Neuronal stem cell (in vitro differentiated cells): ENCODE results near the gene DIP2C.
A peak's percentile ranks its signal among the peaks of the same experiment; 100 is the strongest.

Experiments
- DNase-seq: peaks from one replicate; pipeline ENCODE4 v3.0.0-alpha.2; 2013; ENCODE audit warnings: low spot score
- H2AFZ ChIP-seq: one replicate; pipeline ENCODE4 v1.6.1; 2013; ENCODE audit warnings: mild to moderate bottlenecking, low read length, inconsistent platforms
- H2AK5ac ChIP-seq: 2 replicates; pipeline ENCODE4 v1.6.1; 2013; ENCODE audit warnings: low read depth, mild to moderate bottlenecking, inconsistent platforms, low read length, moderate library complexity, mixed read lengths
- H2BK120ac ChIP-seq: 2 replicates; pipeline ENCODE4 v1.6.1; 2013; ENCODE audit warnings: low read depth, mild to moderate bottlenecking, inconsistent platforms, low read length, moderate library complexity, mixed read lengths
- H2BK12ac ChIP-seq: one replicate; pipeline ENCODE4 v1.6.1; 2013; ENCODE audit warnings: low read length, inconsistent platforms
- H2BK15ac ChIP-seq: 2 replicates; pipeline ENCODE4 v1.6.1; 2013; ENCODE audit warnings: mild to moderate bottlenecking, low read length, inconsistent platforms, mixed read lengths
- H2BK5ac ChIP-seq: one replicate; pipeline ENCODE4 v1.6.1; 2013; ENCODE audit warnings: inconsistent platforms, mild to moderate bottlenecking, low read length, moderate library complexity
- H3K14ac ChIP-seq: one replicate; pipeline ENCODE4 v1.6.1; 2013; ENCODE audit warnings: low read length, inconsistent platforms
- H3K18ac ChIP-seq: 2 replicates; pipeline ENCODE4 v1.6.1; 2013; ENCODE audit warnings: low read length, inconsistent platforms
- H3K23ac ChIP-seq: 2 replicates; pipeline ENCODE4 v1.6.1; 2013; ENCODE audit warnings: low read depth, mild to moderate bottlenecking, mixed read lengths, low read length, inconsistent platforms; ENCODE audit not compliant: poor library complexity
- H3K27ac ChIP-seq: replicated peaks from 3 replicates; pipeline ENCODE4 v1.5.1; 2013; ENCODE audit warnings: low read length, inconsistent platforms
- H3K27me3 ChIP-seq, 3 experiments: 2 replicates each; pipeline ENCODE4 v1.6.1; 2013; ENCODE audit warnings: low read length in 3 of 3, mild to moderate bottlenecking in 2 of 3, inconsistent platforms in 1 of 3, low read depth in 1 of 3, mixed read lengths in 1 of 3, moderate library complexity in 1 of 3; ENCODE audit not compliant: control insufficient read depth in 3 of 3, insufficient read depth in 3 of 3
- H3K36me3 ChIP-seq, 2 donors: replicated peaks in 1 of 2; 2 replicates each; pipeline ENCODE4 v1.6.1; 2013; ENCODE audit warnings: low read length in 2 of 2; ENCODE audit not compliant: control insufficient read depth in 2 of 2, insufficient read depth in 2 of 2
- H3K4ac ChIP-seq: 2 replicates; pipeline ENCODE4 v1.6.1; 2013; ENCODE audit warnings: inconsistent platforms, mild to moderate bottlenecking, low read length, moderate library complexity
- H3K4me1 ChIP-seq, 2 donors: 1 replicate in 1 of 2; 2 replicates in 1 of 2; pipeline ENCODE4 v1.6.1; 2013; ENCODE audit warnings: low read length in 2 of 2, low read depth in 1 of 2; ENCODE audit not compliant: control insufficient read depth in 2 of 2, insufficient read depth in 1 of 2
- H3K4me2 ChIP-seq: one replicate; pipeline ENCODE4 v1.6.1; 2013; ENCODE audit warnings: mild to moderate bottlenecking, low read length, inconsistent platforms; ENCODE audit not compliant: insufficient read depth, poor library complexity, severe bottlenecking
- H3K4me3 ChIP-seq, 2 donors: 2 replicates each; pipeline ENCODE4 v1.5.1; 2013; ENCODE audit warnings: low read length in 2 of 2, mild to moderate bottlenecking in 2 of 2, inconsistent platforms in 1 of 2, moderate library complexity in 1 of 2
- H3K79me1 ChIP-seq: one replicate; pipeline ENCODE4 v1.6.1; 2013; ENCODE audit warnings: low read depth, mild to moderate bottlenecking, inconsistent platforms, low read length, moderate library complexity
- H3K9ac ChIP-seq: one replicate; pipeline ENCODE4 v1.6.1; 2013; ENCODE audit warnings: mild to moderate bottlenecking, low read depth, low read length, inconsistent platforms; ENCODE audit not compliant: poor library complexity
- H3K9me3 ChIP-seq, 2 donors: replicated peaks in 1 of 2; 2 replicates each; pipeline versions ENCODE3 to v1.6.1; 2013; ENCODE audit warnings: low read length in 2 of 2, mild to moderate bottlenecking in 2 of 2, inconsistent platforms in 1 of 2, low read depth in 1 of 2, mixed read lengths in 1 of 2, moderate library complexity in 1 of 2; ENCODE audit not compliant: control insufficient read depth in 2 of 2, insufficient read depth in 1 of 2
- H4K8ac ChIP-seq: one replicate; pipeline ENCODE4 v1.6.1; 2013; ENCODE audit warnings: low read depth, mild to moderate bottlenecking, inconsistent platforms, low read length, moderate library complexity
- H4K91ac ChIP-seq: one replicate; pipeline ENCODE4 v1.6.1; 2013; ENCODE audit warnings: low read length, low read depth, mild to moderate bottlenecking, inconsistent platforms; ENCODE audit not compliant: poor library complexity
- WGBS, 2 donors: extraction: QIAGEN DNeasy Blood & Tissue Kit; methylation state at CpG; one replicate each; pipeline ENCODE4 v1.1.7; 2013; ENCODE audit warnings: missing lambda C conversion rate in 2 of 2, mixed read lengths in 1 of 2; ENCODE audit not compliant: insufficient read length in 2 of 2, insufficient replicate concordance in 1 of 2; ENCODE audit errors: extremely low coverage in 2 of 2; 5-methylcytosine and 5-hydroxymethylcytosine counted together

The DIP2C gene

GRCh38 chr10:278707-279106, 410.8 kb downstream of the DIP2C start:
- Histone ChIP-seq H3K23ac (no peak overlapping the region), H3K4me1 (no peaks in the 10 kb centered on the region), H2BK15ac (no peak overlapping the region), H2BK12ac (no peak overlapping the region), H4K91ac (no peak overlapping the region), H3K79me1 (no peaks in the 10 kb centered on the region), H2BK120ac (no peak overlapping the region), H3K9me3 (no peaks in the 10 kb centered on the region), H3K27ac (no peak overlapping the region), H3K9ac (no peak overlapping the region), H2BK5ac (no peak overlapping the region), H3K36me3 (peaks cover 24 to 91% of the 10 kb centered on the region in 2 donors), H4K8ac (no peak overlapping the region), H3K18ac (no peak overlapping the region), H3K4me2 (no peak overlapping the region), H2AFZ (no peak overlapping the region), H2AK5ac (no peak overlapping the region), H3K27me3 (no peaks in the 10 kb centered on the region), H3K4ac (no peak overlapping the region), H3K14ac (no peak overlapping the region), H3K4me3 (no peak overlapping the region)
- no CpG with 5 or more reads among the region's 5 CpGs for WGBS, 2 donors
- DNase-seq, result no peak

- Histone ChIP-seq H2BK12ac (no peak overlapping the region), H3K27ac (no peak overlapping the region), H3K4ac (no peak overlapping the region), H2BK15ac (no peak overlapping the region), H3K4me3 (no peak overlapping the region), H3K23ac (peak overlapping the region; percentile 16), H3K36me3 (peaks cover 22 to 87% of the 10 kb centered on the region in 2 donors), H4K8ac (peak overlapping the region; percentile 66), H3K4me1 (no peaks in the 10 kb centered on the region), H3K14ac (peak overlapping the region; percentile 86), H3K9me3 (no peaks in the 10 kb centered on the region), H4K91ac (no peak overlapping the region), H2AK5ac (no peak overlapping the region), H2BK120ac (no peak overlapping the region), H2AFZ (no peak overlapping the region), H3K27me3 (no peaks in the 10 kb centered on the region), H2BK5ac (no peak overlapping the region), H3K9ac (peak overlapping the region; percentile 27), H3K18ac (peak overlapping the region; percentile 40), H3K79me1 (no peaks in the 10 kb centered on the region), H3K4me2 (no peak overlapping the region)
- no CpG with 5 or more reads among the region's 19 CpGs for WGBS, 2 donors
- DNase-seq, result no peak
These were observed 411.5 kb downstream of the DIP2C start for GRCh38 chr10:277963-278362.

GRCh38 chr10:275680-276079, 413.8 kb downstream of the DIP2C start:
- H3K9ac ChIP-seq, result no peak overlapping the region
- no peak overlapping the region for H2BK15ac ChIP-seq
- no peak overlapping the region for H2AK5ac ChIP-seq
- no peaks in the 10 kb centered on the region for H3K79me1 ChIP-seq
- no peaks in the 10 kb centered on the region for H3K4me1 ChIP-seq
- no peak overlapping the region for H4K91ac ChIP-seq
- no peak overlapping the region for H3K14ac ChIP-seq
- no peak overlapping the region for H4K8ac ChIP-seq
- DNase-seq, result no peak
- no peaks in the 10 kb centered on the region for H3K27me3 ChIP-seq
- no peaks in the 10 kb centered on the region for H3K9me3 ChIP-seq
- no peak overlapping the region for H3K27ac ChIP-seq
- no peak overlapping the region for H2BK120ac ChIP-seq
- H3K4ac ChIP-seq, result no peak overlapping the region
- H3K18ac ChIP-seq, result no peak overlapping the region
- H3K4me3 ChIP-seq, result peak overlapping the region in 1 of 2 donors; percentile 27
- H3K23ac ChIP-seq, result no peak overlapping the region
- H3K4me2 ChIP-seq, result no peak overlapping the region
- peaks cover 10 to 64% of the 10 kb centered on the region in 2 donors for H3K36me3 ChIP-seq
- no peak overlapping the region for H2AFZ ChIP-seq
- no CpG with 5 or more reads among the region's 18 CpGs for WGBS, 2 donors
- H2BK12ac ChIP-seq, result no peak overlapping the region
- no peak overlapping the region for H2BK5ac ChIP-seq

GRCh38 chr10:274866-275265, 414.6 kb downstream of the DIP2C start:
- Histone ChIP-seq H3K4ac (no peak overlapping the region), H2BK120ac (no peak overlapping the region), H4K8ac (no peak overlapping the region), H3K4me1 (peaks cover 0 to under 1% of the 10 kb centered on the region in 2 donors), H2AK5ac (no peak overlapping the region), H3K79me1 (no peaks in the 10 kb centered on the region), H3K4me2 (no peak overlapping the region), H2BK15ac (no peak overlapping the region), H3K27ac (no peak overlapping the region), H3K9ac (no peak overlapping the region), H4K91ac (no peak overlapping the region), H3K23ac (no peak overlapping the region), H3K14ac (no peak overlapping the region), H3K9me3 (no peaks in the 10 kb centered on the region), H2AFZ (no peak overlapping the region), H3K27me3 (no peaks in the 10 kb centered on the region), H2BK12ac (no peak overlapping the region), H3K36me3 (peaks cover 5 to 56% of the 10 kb centered on the region in 2 donors), H2BK5ac (no peak overlapping the region), H3K18ac (no peak overlapping the region), H3K4me3 (no peak overlapping the region)
- no CpG with 5 or more reads among the region's 2 CpGs for WGBS, 2 donors
- DNase-seq, result no peak
